Activated CD4-positive, alpha-beta T cell treated with anti-CD3 and anti-CD28 coated beads for 48 hours (primary cell): ENCODE results near the gene ZNF618.
A peak's percentile ranks its signal among the peaks of the same experiment; 100 is the strongest.

Source experiments
- DNase-seq: peaks from one replicate; pipeline ENCODE4 v3.0.0-alpha.2; 2020

ZNF618 gene, protein sequence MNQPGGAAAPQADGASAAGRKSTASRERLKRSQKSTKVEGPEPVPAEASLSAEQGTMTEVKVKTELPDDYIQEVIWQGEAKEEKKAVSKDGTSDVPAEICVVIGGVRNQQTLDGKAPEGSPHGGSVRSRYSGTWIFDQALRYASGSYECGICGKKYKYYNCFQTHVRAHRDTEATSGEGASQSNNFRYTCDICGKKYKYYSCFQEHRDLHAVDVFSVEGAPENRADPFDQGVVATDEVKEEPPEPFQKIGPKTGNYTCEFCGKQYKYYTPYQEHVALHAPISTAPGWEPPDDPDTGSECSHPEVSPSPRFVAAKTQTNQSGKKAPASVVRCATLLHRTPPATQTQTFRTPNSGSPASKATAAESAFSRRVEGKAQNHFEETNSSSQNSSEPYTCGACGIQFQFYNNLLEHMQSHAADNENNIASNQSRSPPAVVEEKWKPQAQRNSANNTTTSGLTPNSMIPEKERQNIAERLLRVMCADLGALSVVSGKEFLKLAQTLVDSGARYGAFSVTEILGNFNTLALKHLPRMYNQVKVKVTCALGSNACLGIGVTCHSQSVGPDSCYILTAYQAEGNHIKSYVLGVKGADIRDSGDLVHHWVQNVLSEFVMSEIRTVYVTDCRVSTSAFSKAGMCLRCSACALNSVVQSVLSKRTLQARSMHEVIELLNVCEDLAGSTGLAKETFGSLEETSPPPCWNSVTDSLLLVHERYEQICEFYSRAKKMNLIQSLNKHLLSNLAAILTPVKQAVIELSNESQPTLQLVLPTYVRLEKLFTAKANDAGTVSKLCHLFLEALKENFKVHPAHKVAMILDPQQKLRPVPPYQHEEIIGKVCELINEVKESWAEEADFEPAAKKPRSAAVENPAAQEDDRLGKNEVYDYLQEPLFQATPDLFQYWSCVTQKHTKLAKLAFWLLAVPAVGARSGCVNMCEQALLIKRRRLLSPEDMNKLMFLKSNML

DNA sequence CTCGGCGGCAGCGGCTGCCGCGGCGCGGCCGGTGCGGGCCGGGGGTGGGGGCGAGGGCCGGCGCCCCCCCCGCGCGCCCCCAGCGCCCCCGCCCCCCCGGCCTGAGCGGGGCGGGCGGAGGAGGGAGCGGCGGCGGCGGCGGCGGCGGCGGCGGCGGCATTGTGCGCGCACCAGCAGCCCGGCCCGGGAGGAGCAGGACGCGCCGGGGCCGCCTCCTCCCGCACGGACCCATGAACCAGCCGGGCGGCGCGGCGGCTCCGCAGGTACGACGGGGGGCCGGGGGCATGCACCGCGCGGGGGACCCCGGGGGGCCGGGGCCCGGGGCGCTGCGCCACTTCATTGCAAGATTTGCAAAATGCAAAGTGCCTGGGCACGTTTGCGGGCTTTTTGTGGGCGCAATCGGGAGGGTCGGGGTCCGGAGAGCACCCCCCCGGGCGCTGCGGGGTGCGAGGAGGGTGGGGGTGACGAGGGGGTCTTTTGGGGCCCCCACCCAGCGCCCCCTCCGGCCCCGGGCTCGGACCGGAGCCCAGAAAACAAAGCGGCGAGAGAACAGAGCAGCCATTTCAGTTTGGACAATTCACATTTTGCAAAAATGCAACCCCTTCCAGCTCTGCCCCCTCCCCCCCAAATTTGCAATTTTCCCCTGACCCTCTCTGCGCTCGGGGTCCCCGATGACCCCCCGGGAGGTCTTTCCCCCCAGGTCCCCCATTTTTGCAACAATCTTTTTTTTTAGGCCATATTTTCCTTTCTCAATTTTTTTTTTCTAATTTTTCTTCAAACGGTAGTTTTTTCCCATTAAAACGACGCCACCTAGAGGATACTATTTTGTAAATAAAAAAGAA is at the start of gene ZNF618:
TSS of gene ZNF618 (plus strand) at position 159 of the 842 bp plus-strand sequence. CDS start at position 231, 72 bp downstream.
- DNase-seq, result peak; percentile 31

DNA sequence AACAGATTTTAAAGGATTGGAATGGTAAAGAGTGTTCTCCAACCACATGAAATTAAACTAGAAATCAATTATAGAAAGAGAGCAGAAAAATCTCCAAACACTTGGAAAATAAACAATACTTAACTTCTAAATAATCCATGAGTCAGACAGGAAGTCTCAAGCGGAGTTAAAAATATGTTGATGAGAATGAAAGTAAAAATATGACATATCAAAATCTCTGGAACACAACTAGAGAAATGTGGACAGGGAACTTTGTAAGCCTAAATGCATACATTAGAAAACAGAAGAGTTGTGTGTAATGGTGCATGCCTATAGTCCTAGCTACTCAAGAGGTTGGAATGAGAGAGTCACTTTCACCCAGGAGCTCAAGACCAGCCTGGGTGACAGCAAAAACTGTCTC is 47.9 kb upstream of the ZNF618 start:
- DNase-seq, result no peak

DNA sequence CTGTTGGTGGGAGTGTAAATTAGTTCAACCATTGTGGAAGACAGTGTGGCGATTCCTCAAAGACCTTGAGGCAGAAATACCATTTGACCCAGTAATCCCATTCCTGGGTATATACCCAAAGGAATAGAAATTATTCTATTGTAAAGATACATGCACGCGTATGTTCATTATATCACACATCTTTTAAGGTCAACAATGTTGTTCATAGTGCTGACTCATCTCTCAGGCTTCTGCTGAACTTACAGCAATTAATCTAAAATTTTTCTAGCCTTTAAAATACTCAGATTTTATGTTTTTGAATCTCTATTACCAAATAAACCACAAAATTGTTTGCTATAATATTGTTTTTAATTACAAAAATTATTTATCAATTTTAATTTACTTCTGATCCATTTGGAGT is 38.8 kb upstream of the ZNF618 start:
- DNase-seq, result no peak

DNA sequence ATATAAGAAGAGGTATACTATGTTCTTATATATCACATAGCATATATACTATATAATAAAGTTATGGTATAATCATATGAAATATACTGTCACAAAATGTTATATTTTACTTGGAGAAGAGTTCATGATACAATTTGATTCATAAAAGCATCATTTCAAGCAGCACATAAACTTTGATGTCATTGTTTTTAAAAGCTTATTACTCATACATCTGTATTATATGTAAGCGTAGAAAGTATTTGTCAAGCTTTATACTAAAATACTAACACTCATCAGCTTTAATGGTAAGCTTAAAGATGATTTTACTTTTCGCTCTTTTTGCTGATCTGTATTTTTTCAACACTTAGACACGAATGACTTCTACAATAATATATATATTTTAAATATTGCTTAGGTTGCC is 34.0 kb upstream of the ZNF618 start:
- no peak for DNase-seq

DNA sequence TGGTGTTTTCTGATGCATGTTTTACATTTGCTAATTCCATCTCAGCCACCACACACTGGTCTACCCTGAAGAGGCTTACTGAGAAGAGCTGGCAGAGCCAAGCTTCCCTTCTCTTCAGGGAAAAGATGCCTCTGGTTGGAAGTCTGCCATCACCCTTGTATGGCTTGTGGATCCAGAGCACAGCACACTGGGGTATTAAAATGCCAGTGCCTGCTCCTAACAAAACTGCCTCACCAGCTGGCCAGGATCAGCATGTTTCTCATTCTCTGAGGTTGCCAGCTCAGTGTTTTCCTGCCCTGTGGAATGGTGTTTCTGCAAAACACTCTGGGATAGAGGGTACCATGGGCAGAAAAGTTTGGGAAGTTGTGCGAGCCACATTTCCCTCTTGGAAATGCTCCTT is 31.6 kb upstream of the ZNF618 start:
- no peak for DNase-seq

DNA sequence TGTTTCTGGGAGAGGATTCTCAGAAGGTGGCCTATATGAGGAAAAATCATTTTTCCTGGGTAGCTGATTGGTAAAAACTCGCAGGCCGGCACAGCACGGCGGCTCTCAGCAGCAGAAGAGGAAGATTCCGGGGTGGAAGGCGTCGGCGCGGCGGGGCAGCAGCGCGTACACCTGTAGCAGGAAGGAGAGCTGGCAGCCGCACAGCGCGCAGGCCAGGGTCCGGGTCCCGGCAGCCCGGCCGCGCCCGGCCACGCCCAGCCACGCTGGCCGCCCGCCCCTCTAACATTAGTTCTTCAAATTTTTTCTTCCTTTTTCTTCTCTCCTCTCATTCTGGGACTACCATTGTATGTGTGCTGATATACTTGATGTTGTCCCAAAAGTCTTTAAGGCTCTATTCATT is 24.8 kb upstream of the ZNF618 start:
- no peak for DNase-seq

DNA sequence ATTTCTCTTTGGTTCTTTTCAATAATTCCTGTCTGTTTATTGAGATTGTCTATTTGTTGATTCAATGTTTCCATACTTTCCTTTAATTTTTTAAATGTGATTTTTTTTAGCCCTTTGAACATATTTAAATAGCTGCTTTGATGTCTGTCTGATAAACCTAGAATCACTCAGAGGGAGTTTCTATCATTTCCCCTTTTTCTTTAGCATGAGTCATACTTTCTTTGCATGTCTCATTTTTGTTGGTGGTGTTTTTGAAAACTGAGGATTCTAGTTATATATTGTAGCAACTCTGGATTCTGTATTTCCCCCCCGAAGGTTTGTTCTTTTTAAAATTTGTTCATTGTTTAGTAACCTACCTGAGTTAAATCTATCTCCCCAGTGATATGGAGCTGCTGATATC is 24.2 kb upstream of the ZNF618 start:
- DNase-seq, result no peak

DNA sequence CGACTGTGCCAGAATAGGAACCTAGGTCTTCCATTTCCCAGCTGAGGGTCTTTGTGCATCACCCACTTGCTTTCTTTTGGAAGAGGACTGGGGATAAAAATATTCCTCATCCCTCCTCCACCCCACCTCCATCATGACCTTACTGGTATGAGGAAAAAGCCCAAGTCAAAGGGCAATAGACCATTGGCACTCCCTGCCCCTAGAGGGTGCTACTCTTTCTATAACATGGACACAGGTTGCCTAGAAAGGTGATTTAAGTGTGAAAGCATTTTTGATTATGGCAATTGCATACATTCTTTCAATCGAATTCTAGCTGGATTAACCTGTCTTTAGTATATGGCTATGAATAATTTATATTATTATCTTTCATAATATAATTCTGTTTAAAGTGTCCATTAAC is 22.8 kb upstream of the ZNF618 start:
- DNase-seq, result no peak

DNA sequence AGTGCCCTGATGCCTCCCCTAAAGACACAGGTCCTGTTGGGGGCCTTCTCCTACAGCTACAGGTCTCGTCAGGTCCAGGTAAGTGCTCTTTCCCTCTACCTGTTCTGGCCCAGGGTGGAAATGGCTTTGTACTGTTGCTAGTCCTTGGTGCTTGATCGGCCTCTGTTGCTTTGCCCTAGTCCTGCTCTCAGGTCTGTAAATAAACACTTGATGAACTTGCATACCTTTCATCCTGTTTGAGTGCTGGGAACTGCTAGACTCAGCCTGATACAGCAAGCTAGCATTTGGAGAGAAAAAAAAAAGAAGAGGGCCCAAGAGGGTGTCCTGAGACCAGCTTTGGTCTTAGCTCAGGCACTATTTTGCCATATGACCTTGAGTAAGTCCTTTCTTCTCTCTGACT is 21.8 kb upstream of the ZNF618 start:
- DNase-seq, result no peak

DNA sequence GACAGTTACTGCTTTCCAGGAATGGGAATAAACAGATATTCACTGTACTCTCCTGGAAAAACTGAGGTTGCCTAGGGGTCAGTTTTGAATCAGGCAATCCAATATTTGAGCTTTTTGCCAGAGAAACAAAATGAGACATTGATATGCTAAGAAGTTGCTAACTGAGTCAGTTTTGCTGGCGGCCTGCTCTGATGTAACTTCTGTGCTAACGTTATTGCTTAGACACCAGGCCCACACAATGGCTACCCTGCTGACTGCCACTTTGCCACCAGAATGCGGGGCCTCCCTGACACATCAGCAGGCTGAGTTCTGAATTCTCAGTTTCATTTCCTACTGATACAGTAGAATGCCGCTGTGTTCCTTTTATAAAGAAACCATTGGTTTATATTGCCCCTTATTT is 18.2 kb upstream of the ZNF618 start:
- peak; percentile 25 for DNase-seq

DNA sequence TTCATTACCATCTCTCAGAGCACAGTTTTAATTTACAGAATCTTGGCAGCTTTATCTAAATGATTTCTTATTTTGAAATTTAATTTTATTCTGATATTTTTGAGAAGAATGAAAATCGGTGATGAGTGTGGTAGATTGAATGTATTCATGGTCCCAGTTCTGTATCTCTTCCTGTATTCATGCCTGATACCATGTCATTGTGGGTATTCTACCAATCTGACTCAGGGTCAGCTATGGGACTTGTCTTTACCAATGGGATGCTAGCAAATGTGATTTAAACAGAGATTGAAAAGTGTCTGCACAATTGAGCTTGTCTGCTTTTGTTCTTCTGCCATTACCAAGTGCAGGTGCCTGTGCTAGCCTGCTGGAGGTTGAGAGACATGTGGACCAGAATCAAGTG is 17.8 kb upstream of the ZNF618 start:
- DNase-seq, result no peak

DNA sequence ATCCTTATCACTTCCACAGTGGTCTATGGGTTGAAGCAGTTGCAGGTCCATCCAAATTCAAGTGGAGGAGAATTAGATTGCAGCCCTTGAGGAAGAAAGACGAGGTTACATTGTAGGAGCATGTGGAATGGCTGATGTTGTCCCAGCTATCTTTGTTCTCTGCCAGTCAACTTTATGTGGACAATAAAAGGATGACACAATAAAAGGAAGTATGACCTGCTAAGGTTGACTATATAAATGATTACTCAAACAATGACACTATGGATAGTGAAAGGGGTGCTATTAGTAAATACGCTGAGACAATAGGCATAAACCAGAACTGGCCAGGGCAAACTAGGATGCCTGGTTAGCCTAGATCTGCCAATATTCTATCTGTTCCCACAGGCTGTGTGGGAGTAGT is 12.8 kb upstream of the ZNF618 start:
- DNase-seq, result no peak

DNA sequence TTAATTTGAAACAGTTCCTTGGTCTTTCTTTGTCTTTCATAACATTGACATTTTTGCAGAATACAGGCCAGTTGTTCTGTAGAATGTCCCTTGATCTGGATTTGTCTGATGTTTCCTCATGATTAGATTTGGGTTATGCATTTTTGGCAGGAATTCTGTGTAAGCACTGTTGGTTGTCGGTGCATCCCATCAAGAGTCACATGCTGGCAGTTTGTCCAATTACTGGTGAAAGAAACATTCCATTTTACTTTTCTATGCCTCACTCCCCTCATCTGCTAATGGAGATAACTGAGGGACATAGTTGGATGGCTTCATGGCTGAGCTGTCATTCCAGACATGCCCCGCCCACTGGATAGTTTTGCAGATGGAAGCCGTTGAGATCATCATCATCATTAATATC is 7.6 kb upstream of the ZNF618 start:
- DNase-seq, result no peak

DNA sequence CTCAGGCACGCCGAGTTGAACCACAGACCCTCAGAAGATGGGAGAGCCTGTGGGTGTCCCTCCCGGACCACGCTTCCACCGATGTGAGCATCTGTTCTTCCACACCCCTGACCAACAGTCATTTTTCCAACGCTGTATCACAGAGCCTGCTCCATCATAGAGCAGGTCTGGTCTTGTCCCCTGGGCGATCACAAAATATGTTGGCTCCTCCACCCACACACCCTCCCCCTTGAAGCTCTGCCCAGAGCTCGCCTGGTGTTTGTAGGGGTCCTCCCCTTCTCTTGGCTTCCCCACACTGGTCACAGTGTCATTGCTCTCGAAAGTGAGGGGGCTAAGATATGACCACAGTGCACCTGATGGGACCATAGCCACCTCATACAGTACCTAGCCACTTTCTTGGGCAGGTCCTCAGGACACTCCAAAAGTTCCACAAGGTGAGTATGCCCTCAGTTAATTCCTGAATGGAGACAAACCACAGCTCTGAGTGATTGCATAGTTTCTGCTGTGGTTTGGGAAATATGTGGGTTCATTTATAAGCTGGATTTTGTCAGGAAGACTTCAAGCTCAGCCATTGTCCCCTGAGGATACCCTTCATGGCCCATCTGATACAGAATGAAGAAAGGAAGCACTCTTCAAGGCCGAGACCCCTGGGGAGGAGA is 3.5 kb upstream of the ZNF618 start:
- DNase-seq, result no peak

DNA sequence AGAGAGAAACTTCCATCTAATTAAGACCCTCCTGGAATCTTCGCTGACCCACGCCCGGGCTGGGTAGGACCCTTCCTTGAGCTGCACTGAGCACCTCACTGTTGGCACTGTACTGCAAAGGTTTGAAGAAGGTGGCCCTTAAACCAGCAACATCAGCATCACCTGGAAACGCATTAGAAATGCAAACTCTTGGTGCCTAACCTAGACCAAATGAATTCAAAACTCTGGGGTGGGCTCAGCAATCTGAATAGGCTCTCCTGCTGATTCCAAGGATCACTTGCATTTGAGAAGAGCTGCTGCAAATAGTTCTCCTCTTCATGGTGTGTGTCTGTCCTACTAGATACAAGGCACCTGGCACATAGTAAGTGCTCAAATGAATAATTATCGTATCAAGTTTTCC is 2.7 kb upstream of the ZNF618 start:
- no peak for DNase-seq

DNA sequence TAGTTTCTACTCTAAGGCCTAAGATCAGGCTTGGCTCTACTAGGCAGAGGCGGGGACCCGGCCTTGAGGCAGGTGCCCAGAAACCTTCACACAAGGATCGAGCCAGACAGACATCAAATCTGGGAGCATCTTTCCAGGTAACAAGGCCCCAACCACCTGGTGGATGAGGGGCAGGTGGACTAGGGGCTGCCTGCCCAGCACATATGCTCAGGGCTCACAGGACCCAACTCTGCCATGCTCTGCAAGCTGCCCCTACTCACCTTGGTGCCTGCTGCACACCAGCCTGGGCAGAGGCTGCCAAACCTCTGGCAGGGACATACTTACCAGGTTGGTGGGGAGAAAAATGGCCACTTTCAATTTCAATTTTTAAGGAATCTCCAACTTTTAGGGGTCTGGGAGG is 2.2 kb upstream of the ZNF618 start:
- no peak for DNase-seq

DNA sequence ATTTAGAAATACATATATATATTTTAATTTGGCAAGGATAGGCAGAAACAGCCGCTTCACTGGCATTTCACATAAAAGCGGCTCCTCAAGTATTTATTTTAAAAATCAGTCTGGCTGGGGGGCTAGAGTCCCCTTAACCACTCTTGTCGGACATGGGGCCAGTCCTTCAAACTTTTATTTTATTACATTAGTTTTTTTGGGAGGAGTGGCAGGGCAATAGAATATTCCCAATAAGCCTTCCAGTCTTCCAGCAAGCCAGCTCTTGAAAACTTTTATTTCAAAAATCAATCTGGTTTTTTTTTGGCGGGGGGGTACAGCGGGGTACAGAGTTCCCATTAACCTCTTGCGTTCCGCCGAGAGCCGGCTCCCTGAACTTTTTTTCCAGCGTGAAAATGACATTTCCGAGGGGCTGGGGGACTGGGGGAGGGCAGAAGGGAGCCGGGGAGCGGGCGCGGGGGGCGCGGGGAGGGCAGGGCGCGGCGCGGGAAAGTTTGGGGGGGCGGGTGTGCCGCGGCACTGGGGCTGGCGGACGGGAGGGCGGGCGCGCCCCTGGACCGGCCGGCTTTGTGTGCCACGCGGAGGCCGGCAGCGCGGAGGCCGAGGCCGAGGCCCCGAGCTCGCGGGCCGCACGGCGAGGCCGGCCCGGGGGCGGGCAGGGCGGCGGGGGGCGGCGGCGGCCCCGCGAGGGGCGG is 504 bp upstream of the ZNF618 start:
- DNase-seq, result no peak

DNA sequence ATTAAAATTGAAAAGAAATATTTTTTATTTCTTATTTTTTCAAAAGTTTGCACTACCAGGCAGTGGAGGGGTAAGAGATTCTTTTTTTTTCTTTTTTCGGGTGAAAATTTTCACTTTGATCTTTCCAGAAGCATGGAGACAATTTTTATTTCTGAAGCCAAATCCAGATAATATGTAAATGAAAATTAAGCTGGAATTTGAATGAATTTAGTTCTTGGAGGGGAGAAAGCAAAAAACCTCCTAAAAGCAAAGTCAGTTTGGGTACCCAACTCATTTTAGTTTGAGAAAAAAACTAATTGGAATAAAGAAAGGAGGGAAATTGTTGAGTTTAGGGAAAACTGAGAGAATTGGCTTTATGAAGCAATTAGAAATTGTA is 872 bp downstream of the ZNF618 start:
- no peak for DNase-seq

DNA sequence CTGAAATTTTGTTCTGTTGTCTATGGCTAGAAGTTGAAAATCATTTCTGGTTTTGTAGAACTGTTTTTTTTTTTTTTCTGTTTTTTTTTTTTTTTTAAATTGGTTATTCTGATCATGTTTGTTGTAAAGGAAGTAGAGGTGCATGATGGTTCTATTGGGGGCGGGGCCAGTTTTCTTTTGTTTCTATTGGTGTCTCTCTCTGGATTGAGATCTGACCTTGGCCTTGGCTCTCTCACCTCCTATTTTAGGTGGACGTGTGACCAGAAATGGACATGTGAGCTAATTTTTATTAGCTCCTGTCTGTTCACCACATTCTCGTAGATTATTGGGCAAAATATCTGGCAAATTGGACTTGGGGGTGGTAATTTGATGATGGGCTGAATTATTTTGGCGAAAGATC is 3.2 kb downstream of the ZNF618 start:
- no peak for DNase-seq

DNA sequence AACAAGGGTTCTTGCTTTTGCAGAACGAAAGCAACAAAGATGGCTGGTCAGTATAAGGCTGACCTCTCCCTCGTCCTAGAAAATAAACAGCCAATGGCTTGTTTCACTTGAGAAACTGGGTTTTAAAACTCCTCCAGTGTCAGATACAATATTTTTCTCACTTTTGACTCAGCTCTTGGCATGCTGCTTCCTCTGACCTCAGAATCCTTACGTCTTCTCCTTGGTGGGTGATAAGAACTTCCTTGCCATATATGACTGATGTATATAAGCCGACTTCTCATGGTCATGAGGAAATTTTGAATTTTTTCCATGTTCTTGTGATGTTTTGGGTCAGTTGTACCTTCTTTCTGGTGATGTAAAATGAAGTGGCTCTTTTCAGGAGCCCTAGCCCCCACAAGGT is 3.8 kb downstream of the ZNF618 start:
- DNase-seq, result no peak

DNA sequence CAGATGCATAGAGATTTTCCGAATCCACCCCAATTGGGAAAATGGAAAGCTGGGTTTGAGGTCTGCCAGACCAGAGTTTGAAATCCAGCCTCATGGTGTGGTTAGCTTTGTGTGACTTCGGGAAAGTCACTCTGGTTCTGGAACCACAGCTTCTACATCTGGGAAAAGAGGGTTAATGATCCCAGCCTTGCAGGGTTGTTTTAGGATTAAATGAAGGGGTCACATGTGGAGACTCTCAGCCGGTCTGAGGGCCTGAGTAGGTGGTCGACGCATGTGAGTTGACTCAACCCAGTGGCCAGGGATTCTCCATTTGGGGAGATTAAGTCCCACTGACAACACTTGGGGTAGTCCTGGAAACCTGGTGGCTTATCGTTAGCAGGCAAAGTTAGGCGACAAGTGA is 6.1 kb downstream of the ZNF618 start:
- no peak for DNase-seq

DNA sequence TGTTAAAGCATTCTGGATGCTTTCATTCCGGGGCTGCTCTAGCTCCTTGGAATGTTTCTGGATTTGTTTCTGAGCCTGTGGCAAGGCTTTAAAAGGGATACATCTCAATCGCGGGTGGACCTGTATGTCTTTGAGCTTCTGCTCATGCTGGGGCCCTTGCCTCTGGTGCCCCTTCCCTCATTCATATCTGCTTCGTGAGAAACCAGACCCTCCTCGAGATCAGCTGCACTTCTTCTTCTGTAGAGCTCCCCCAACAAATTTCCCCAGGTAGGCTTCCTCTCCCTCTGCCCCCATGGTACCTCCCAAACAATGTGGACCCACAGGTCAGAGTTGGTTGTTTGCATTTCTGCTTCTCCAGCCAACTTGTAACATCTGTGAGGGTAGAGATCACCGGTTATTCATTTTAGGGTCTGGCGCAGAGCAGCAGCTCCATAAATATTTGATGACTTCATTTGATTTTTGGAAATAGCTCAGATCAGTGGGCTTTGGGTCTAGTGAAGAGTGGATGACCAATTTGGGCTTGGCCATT is 6.6 kb downstream of the ZNF618 start:
- DNase-seq, result no peak
